ENCODE measurements around the gene NHS. TPM values are rescaled to one million over a fixed set of nuclear protein-coding genes. Genes with fewer than 3 reads are reported as not detected.

The NHS gene
- total RNA-seq, 1 experiment from 2014 or later, result 5.7 TPM

DNA sequence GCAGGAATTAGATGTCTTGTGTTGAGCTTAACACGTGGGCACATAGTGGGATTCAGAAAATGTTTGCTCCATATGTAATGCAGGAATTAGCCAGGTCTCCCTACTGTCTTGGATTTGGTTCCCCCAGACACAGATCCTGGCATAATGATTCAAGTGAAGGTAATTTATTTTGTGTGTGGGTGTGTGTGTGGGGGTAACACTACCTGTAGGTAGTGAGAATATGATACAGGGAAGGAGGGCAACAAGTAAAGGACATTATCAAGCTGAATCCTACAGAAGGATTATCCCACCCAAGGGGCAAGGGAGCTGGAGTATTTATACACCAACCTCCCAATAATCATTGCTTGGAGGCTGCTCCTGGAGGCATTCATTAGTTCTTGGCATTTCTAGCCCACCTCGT lies 101.4 kb downstream of the NHS start:
- RAD21 ChIA-PET (ENCODE audit: low non-redundant PET in 1 of 2, low total read pairs in 2 of 2, uncharacterized antibody in 2 of 2, unreplicated experiment in 2 of 2), result no interaction called here
- CTCF ChIA-PET, result no interaction called here
- H3K4me1 ChIP-seq (ENCODE audit: control insufficient read depth in 1 of 2, insufficient read depth in 2 of 2, low read length in 2 of 2), result no peaks in the 10 kb centered on the region; a peak in 2 of 4 replicates
- ATAC-seq (no peak), DNase-seq (ENCODE audit: low read depth, low spot score) (no peak)
- no peak overlapping the region for H3K4me3 ChIP-seq (replicated peaks in 1 of 2; ENCODE audit: low read depth in 1 of 2, low read length in 2 of 2)
- no peak overlapping the region for H3K4me2 ChIP-seq (ENCODE audit: low read length)
- TF ChIP-seq, protein P1, sequence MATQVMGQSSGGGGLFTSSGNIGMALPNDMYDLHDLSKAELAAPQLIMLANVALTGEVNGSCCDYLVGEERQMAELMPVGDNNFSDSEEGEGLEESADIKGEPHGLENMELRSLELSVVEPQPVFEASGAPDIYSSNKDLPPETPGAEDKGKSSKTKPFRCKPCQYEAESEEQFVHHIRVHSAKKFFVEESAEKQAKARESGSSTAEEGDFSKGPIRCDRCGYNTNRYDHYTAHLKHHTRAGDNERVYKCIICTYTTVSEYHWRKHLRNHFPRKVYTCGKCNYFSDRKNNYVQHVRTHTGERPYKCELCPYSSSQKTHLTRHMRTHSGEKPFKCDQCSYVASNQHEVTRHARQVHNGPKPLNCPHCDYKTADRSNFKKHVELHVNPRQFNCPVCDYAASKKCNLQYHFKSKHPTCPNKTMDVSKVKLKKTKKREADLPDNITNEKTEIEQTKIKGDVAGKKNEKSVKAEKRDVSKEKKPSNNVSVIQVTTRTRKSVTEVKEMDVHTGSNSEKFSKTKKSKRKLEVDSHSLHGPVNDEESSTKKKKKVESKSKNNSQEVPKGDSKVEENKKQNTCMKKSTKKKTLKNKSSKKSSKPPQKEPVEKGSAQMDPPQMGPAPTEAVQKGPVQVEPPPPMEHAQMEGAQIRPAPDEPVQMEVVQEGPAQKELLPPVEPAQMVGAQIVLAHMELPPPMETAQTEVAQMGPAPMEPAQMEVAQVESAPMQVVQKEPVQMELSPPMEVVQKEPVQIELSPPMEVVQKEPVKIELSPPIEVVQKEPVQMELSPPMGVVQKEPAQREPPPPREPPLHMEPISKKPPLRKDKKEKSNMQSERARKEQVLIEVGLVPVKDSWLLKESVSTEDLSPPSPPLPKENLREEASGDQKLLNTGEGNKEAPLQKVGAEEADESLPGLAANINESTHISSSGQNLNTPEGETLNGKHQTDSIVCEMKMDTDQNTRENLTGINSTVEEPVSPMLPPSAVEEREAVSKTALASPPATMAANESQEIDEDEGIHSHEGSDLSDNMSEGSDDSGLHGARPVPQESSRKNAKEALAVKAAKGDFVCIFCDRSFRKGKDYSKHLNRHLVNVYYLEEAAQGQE (IDR thresholded peaks at IDR 0.05; ENCODE audit: low read depth), result no peak
- no peak for TF ChIP-seq ZFX (IDR thresholded peaks at IDR 0.05)
- no peak for TF ChIP-seq RAD21 (IDR thresholded peaks at IDR 0.05; ENCODE audit: low read depth)
- TF ChIP-seq POLR2A (IDR thresholded peaks at IDR 0.05; ENCODE audit: borderline replicate concordance, extremely low read depth, insufficient read depth, insufficient read length), result no peak
- no peak for TF ChIP-seq ELF1 (IDR thresholded peaks at IDR 0.05; ENCODE audit: borderline replicate concordance, low read depth)
- no peak for TF ChIP-seq YY1 (IDR thresholded peaks at IDR 0.05; ENCODE audit: extremely low read depth, insufficient replicate concordance, low read depth, low read length)
- TF ChIP-seq SIN3A (IDR thresholded peaks at IDR 0.05; ENCODE audit: low read depth), result no peak
- TF ChIP-seq, protein P2, sequence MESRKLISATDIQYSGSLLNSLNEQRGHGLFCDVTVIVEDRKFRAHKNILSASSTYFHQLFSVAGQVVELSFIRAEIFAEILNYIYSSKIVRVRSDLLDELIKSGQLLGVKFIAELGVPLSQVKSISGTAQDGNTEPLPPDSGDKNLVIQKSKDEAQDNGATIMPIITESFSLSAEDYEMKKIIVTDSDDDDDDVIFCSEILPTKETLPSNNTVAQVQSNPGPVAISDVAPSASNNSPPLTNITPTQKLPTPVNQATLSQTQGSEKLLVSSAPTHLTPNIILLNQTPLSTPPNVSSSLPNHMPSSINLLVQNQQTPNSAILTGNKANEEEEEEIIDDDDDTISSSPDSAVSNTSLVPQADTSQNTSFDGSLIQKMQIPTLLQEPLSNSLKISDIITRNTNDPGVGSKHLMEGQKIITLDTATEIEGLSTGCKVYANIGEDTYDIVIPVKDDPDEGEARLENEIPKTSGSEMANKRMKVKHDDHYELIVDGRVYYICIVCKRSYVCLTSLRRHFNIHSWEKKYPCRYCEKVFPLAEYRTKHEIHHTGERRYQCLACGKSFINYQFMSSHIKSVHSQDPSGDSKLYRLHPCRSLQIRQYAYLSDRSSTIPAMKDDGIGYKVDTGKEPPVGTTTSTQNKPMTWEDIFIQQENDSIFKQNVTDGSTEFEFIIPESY (IDR thresholded peaks at IDR 0.05; ENCODE audit: extremely low read depth, insufficient replicate concordance, low read length), result no peak
- TF ChIP-seq, protein P3, sequence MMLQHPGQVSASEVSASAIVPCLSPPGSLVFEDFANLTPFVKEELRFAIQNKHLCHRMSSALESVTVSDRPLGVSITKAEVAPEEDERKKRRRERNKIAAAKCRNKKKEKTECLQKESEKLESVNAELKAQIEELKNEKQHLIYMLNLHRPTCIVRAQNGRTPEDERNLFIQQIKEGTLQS (IDR thresholded peaks at IDR 0.05), result no peak
- TF ChIP-seq CBX3 (IDR thresholded peaks at IDR 0.05; ENCODE audit: low read depth), result no peak
- TF ChIP-seq, protein P4, sequence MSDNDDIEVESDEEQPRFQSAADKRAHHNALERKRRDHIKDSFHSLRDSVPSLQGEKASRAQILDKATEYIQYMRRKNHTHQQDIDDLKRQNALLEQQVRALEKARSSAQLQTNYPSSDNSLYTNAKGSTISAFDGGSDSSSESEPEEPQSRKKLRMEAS (IDR thresholded peaks at IDR 0.05), result no peak
- no peak for TF ChIP-seq EGR1 (IDR thresholded peaks at IDR 0.05; ENCODE audit: low read depth)
- no peaks in the 10 kb centered on the region for H3K9me2 ChIP-seq (ENCODE audit: insufficient read depth)
- H3K79me2 ChIP-seq (ENCODE audit: insufficient read depth, low read length), result no peaks in the 10 kb centered on the region
- H3K9ac ChIP-seq (ENCODE audit: low read length), result no peak overlapping the region
- H3K27me3 ChIP-seq (ENCODE audit: insufficient read depth, low read length), result no peaks in the 10 kb centered on the region
- POLR2A ChIA-PET, result no interaction called here
- H2AFZ ChIP-seq (ENCODE audit: low read depth, low read length, poor library complexity, severe bottlenecking), result no peak overlapping the region
- no peaks in the 10 kb centered on the region for H4K20me1 ChIP-seq (ENCODE audit: insufficient read depth)
- H3K9me3 ChIP-seq (ENCODE audit: control insufficient read depth in 1 of 2, insufficient read depth in 1 of 2, low read depth in 1 of 2, low read length in 2 of 2), result no peaks in the 10 kb centered on the region
- no peaks in the 10 kb centered on the region for H3K36me3 ChIP-seq (ENCODE audit: control insufficient read depth in 1 of 2, insufficient read depth in 2 of 2, low read length in 2 of 2)
- no TSS peak for BruUV-seq (replicated peaks)
- H3K27ac ChIP-seq (ENCODE audit: low read depth, low read length), result no peak overlapping the region
- intact Hi-C loops (cut with micrococcal nuclease), result no loop called here
